GM18951 (cell line): ENCODE data around the gene LTBP4.
"Not testable (repeated sequence)": the region's sequence is repeated elsewhere in the genome, so short reads cannot be mapped to it uniquely, and the experiment has no call there.

Experiments used
- POLR2A ChIP-seq: IDR thresholded peaks from 4 replicates; pipeline ENCODE4 v1.6.1; 2011; ENCODE audit warnings: mild to moderate bottlenecking; ENCODE audit not compliant: insufficient read length, insufficient read depth; ENCODE audit errors: extremely low read depth
- in situ Hi-C: fragments of 300-500 bp; cut with MboI; formaldehyde crosslinking; loops from one replicate; pipeline ENCODE4 v1.12.0; 2022; ENCODE audit warnings: low sequenced_read_pairs, mixed read lengths, inconsistent platforms; ENCODE audit not compliant: unreplicated experiment

Gene LTBP4

DNA sequence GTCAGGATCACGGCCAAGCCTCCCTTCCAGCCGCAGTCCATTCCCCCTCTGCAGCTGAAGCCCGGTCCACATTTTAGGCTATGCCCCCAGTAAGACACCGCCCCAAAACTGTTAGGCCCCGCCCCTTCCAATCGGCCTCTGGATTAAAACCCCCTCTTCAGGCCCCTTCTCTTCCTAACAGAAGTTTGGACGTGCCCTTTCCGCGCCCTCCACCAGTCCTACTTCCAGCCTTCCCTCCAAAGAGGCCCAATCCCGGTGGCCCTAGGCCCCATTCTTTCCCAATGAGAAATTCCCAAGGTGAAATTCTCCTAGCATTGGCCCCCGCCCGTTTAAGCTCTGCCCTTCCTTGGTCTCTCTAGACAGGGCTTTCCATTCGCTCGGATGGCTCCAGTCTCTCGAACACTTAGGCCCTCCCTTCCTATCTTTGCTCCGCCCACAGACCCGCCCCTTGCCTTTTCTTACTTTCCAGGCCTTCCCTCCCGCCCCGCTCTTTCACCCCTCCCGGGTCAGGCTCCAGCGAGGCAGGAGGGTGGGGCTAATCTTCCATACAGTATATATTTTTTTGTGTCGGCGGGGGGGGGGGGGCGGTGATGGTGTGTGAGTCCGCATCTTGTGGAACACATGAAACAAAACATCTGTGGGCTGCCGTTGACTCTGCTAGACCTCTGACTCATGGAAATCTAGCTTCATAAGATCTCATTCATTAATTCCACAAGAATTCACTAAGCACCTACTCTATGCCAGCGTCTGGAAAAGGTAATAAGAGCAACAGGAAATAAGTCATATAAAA lies 13.6 kb downstream of the LTBP4 start:
- no peak for TF ChIP-seq POLR2A
- in situ Hi-C loops: no loop called here

DNA sequence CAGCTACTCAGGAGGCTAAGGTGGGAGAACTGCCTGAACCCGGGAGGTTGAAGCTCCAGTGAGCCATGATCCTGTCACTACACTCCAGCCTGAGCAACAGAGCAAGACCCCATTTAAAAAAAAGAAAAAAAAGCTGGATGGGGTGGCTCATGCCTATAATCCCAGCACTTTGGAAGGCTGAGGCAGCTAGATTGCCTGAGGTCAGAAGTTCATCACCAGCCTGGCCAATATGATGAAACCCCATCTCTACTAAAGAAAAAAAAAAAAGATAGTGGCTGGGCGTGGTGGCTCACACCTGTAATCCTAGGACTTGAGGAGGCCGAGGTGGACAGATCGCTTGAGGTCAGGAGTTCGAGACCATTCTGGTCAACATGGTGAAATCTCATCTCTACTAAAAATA lies 15.0 kb downstream of the LTBP4 start:
- no peak for TF ChIP-seq POLR2A
- in situ Hi-C loops: no loop called here

GRCh38 chr19:40616941-40617340 lies 15.8 kb downstream of the LTBP4 start:
- in situ Hi-C loops: no loop called here
- TF ChIP-seq POLR2A: no peak

DNA sequence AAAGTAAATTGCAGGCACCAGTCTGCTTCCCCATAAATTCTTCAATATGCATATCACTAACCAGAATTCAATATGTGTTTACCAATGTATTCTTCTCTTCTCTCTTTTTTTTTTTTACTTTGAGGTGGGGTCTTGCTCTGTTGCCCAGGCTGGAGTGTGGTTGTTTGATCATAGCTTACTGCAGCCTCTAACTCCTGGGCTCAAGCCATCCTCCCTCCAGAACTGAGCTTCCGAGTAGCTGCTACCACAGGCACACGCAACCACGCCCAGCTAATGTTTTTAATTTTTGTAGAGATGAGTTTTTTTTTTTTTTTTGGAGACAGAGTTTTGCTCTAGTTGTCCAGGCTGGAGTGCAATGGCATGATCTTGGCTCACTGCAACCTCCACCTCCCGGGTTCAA lies 16.8 kb downstream of the LTBP4 start:
- in situ Hi-C loops: no loop called here
- no peak for TF ChIP-seq POLR2A

GRCh38 chr19:40619333-40620160 lies 18.4 kb downstream of the LTBP4 start:
- TF ChIP-seq POLR2A: no peak
- in situ Hi-C loops: no loop called here

DNA sequence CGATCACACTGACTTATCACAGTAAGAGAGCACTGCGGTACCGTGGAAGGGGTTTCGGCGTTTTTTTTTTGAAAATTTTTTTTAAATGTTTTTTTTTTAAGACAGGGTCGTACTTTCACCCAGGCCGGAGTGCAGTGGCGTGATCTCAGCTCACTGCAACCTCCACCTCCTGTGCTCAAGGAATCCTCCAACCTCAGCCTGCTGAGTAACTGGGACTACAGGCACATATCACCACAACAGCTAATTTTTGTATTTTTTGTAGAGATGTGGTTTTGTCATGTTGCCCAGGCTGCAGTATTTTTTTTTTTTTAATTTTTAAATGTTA lies 19.0 kb downstream of the LTBP4 start:
- in situ Hi-C loops: no loop called here
- TF ChIP-seq POLR2A: no peak

GRCh38 chr19:40621283-40621682 lies 20.1 kb downstream of the LTBP4 start:
- in situ Hi-C loops: no loop called here
- no peak for TF ChIP-seq POLR2A

DNA sequence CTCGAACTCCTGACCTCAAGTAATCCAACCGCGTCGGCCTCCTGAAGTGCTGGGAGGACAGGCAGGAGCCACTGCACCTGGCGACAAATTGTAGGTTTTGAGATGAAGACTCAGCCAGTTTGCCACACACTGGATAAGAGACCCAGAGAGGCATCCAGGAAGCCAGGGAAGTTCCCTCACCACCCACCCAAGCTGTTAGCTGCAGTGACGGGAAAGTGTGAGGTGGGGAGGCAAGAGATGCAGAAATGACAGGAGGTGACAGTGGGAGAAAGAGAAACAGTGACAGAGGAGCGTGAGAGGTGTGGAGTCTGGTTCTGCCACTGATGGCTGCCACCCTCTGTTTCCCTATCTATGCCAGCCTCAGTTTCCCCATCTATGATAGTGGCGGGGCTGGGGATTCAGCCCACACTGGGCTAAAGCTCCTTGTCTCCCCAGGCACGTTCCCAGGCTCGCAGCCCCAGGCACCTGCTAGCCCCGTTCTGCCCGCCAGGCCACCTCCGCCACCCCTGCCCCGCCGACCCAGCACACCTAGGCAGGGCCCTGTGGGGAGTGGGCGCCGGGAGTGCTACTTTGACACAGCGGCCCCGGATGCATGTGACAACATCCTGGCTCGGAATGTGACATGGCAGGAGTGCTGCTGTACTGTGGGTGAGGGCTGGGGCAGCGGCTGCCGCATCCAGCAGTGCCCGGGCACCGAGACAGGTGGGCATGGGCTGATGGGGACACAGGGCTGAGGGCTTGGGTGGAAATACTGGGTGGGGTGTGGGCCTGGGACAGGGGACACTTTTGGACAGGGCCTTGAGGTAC lies 21.0 kb downstream of the LTBP4 start:
- TF ChIP-seq POLR2A: no peak
- in situ Hi-C loops: no loop called here

GRCh38 chr19:40622773-40623075 lies 21.6 kb downstream of the LTBP4 start:
- in situ Hi-C loops: no loop called here

GRCh38 chr19:40623403-40624251 lies 22.5 kb downstream of the LTBP4 start:
- no peak for TF ChIP-seq POLR2A
- in situ Hi-C loops: no loop called here

More at GRCh38 chr19:40622773-40623075, 21.6 kb downstream of the LTBP4 start:
- no peak for TF ChIP-seq POLR2A

DNA sequence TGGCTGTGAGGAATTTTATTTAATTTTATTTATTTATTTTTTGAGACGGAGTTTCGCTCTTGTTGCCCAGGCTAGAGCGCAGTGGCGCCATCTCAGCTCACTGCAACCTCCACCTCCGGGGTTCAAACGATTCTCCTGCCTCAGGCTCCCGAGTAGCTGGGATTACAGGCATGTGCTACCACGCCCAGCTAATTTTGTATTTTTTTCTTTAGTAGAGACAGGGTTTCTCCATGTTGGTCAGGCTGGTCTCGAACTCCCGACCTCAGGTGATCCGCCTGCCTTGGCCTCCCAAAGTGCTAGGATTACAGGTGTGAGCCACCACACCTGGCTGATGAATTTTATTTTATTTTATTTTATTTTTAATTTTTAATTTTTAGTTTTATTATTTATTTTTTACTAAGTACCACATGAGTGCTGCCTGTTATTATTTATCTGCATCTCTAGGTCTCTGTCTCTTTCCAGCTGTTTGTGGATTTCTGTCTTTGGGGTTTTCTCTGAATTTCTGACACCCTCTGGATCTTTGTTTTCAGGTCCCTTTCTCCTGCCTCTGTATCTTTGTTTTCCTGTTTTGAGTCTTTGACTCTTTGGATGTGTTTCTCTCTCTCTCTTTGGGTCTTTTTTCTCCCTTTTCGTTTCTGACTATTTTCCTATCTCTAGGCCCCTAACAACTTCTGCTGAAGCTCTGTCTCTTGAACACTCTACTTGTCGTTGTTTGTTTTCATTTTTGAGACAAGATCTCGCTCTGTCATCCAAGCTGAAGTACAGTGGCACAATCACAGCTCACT lies 23.4 kb downstream of the LTBP4 start:
- in situ Hi-C loops: not testable (repeated sequence)

DNA sequence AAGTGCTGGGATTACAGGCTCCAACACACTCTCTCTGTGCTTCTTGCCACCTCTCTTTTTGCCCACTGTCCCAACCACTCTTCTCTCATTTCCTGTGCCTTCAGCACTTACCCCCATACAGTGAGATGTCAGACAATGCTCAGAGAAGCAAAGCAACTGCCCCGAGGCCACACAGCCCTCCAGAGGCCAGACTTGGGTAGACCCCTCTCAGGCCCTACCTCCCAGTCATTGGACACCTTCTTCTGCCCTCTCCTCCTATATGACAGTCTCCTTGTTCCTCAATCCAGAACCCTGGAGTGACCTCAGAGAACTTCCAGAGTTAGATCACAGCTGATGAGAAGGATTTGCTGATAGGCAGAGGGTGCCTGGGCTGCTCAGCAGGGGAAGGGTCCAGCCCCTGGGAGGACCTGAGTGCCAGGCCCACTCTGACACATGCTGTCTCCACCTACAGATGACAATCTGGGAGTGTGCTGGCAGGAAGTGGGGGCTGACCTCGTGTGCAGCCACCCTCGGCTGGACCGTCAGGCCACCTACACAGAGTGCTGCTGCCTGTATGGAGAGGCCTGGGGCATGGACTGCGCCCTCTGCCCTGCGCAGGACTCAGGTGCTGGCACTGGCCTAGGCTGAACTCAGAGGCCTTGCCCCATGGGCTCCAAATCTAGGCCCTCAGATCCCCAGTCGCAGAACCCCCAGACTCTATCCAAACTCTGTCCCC lies 24.4 kb downstream of the LTBP4 start:
- no peak for TF ChIP-seq POLR2A
- in situ Hi-C loops: no loop called here

- no peak for TF ChIP-seq POLR2A
- in situ Hi-C loops: no loop called here
Observed at GRCh38 chr19:40626918-40627317, 25.7 kb downstream of the LTBP4 start.
